HTR-8/SVneo (cell line): ENCODE results near the gene MORC1.
"Not testable (repeated sequence)": the region's sequence is repeated elsewhere in the genome, so short reads cannot be mapped to it uniquely, and the experiment has no call there.

Source experiments
- DNase-seq: peaks from one replicate; pipeline ENCODE4 v3.0.0; 2011; ENCODE audit warnings: low spot score, mixed read lengths; ENCODE audit not compliant: insufficient read length
- FAIRE-seq: peaks from 2 replicates; lab custom pipeline; 2011; peaks lifted over from hg19 to GRCh38; lab: Jason Lieb, UNC

The MORC1 gene

GRCh38 chr3:109117939-109118338 lies at the start of gene MORC1:
MORC1 (minus strand) TSS chr3:109118134; CDS start chr3:109118059, 75 bp downstream.
- no peak for FAIRE-seq
- no peak for DNase-seq

- FAIRE-seq (no peak), DNase-seq (no peak)
These were observed 48.0 kb upstream of the MORC1 start for GRCh38 chr3:109165905-109166304.

- FAIRE-seq (no peak), DNase-seq (no peak)
These were observed 43.7 kb upstream of the MORC1 start for GRCh38 chr3:109161487-109162123.

GRCh38 chr3:109155828-109156227 lies 37.9 kb upstream of the MORC1 start:
- FAIRE-seq = no peak
- no peak for DNase-seq

GRCh38 chr3:109154979-109155378 lies 37.0 kb upstream of the MORC1 start:
- FAIRE-seq = no peak
- no peak for DNase-seq

- no peak for FAIRE-seq
These were observed 34.4 kb upstream of the MORC1 start for GRCh38 chr3:109152320-109152719.

GRCh38 chr3:109149078-109149477 lies 31.1 kb upstream of the MORC1 start:
- no peak for DNase-seq
- no peak for FAIRE-seq

More at GRCh38 chr3:109152320-109152719, 34.4 kb upstream of the MORC1 start:
- DNase-seq = no peak

GRCh38 chr3:109143646-109144045 lies 25.7 kb upstream of the MORC1 start:
- no peak for FAIRE-seq
- DNase-seq = no peak

GRCh38 chr3:109140318-109140717 lies 22.4 kb upstream of the MORC1 start:
- FAIRE-seq (no peak), DNase-seq (no peak)

GRCh38 chr3:109137761-109138160 lies 19.8 kb upstream of the MORC1 start:
- DNase-seq (no peak), FAIRE-seq (no peak)

GRCh38 chr3:109136523-109136922 lies 18.6 kb upstream of the MORC1 start, which contains the start of gene C3orf85:
C3orf85 (plus strand) TSS chr3:109136719; CDS start chr3:109136848, 129 bp downstream.
- DNase-seq = no peak
- FAIRE-seq = no peak

GRCh38 chr3:109133474-109133816 lies 15.5 kb upstream of the MORC1 start:
- not testable (repeated sequence) for DNase-seq, FAIRE-seq

- DNase-seq (no peak), FAIRE-seq (no peak)
These were observed 15.0 kb upstream of the MORC1 start for GRCh38 chr3:109132801-109133473.

- no peak for FAIRE-seq
These were observed 13.3 kb upstream of the MORC1 start for GRCh38 chr3:109131276-109131675.

GRCh38 chr3:109127553-109127952 lies 9.6 kb upstream of the MORC1 start:
- DNase-seq (no peak), FAIRE-seq (no peak)

More at GRCh38 chr3:109131276-109131675, 13.3 kb upstream of the MORC1 start:
- no peak for DNase-seq

GRCh38 chr3:109125902-109126301 lies 8.0 kb upstream of the MORC1 start:
- no peak for FAIRE-seq
- no peak for DNase-seq

- FAIRE-seq = no peak
- no peak for DNase-seq
These were observed 4.8 kb upstream of the MORC1 start for GRCh38 chr3:109122690-109123089.

- DNase-seq (no peak), FAIRE-seq (no peak)
These were observed 650 bp upstream of the MORC1 start for GRCh38 chr3:109118584-109118983.

- FAIRE-seq (no peak), DNase-seq (no peak)
These were observed 1.9 kb downstream of the MORC1 start for GRCh38 chr3:109116031-109116430.

- no peak for FAIRE-seq
- DNase-seq = no peak
These were observed 2.5 kb downstream of the MORC1 start for GRCh38 chr3:109115451-109115850.

- FAIRE-seq (no peak), DNase-seq (no peak)
These were observed 3.2 kb downstream of the MORC1 start for GRCh38 chr3:109114746-109115145.
